Coronary artery (tissue), 2 donors: ENCODE data around the gene DEDD2.

Source experiments
- DNase-seq: peaks from one replicate; pipeline ENCODE4 v3.0.0-alpha.2; 2017; ENCODE audit warnings: low spot score
- H3K27ac ChIP-seq, 2 donors: fragments of 200-600 bp; sonication (generic); one replicate each; pipeline ENCODE4 v1.5.1; 2016 to 2019
- H3K4me3 ChIP-seq: fragments of 200-600 bp; sonication (generic); 2 replicates; pipeline ENCODE4 v1.5.1; 2016; ENCODE audit warnings: mild to moderate bottlenecking, moderate library complexity
- TF ChIP-seq, protein P1 (sequence below): fragments of 200-600 bp; sonication (generic); IDR thresholded peaks from one replicate; pipeline ENCODE4 v1.5.1; 2019; ENCODE audit warnings: antibody characterized with exemption

Gene DEDD2

DNA sequence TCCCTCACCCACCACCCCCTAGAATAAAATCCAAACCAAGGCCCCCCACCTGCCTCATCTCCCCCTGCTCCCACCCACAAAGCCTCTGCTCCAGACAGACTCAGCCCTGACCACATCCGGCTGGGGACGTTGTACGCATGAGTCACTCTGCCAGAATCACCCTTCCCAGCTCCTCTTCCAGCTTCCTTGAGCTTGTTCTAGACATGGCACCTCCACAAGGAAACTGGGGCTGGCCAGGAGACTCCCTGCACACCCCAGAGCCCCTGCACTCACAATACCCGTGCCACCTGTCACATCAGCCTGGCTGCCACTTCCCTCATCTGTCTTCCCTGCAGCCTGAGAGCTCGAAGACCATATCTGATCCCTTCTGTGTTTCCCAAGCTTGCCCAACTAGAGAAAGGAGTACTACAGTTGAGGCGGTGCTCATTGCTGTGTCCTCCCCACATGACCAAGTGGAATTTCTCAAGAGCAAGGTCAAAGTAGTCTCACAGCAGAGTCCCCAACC lies 9.7 kb downstream of the DEDD2 start:
- H3K27ac ChIP-seq, result no peak overlapping the region
- H3K4me3 ChIP-seq, result no peak overlapping the region
- DNase-seq, result no peak
- TF ChIP-seq, protein P1, sequence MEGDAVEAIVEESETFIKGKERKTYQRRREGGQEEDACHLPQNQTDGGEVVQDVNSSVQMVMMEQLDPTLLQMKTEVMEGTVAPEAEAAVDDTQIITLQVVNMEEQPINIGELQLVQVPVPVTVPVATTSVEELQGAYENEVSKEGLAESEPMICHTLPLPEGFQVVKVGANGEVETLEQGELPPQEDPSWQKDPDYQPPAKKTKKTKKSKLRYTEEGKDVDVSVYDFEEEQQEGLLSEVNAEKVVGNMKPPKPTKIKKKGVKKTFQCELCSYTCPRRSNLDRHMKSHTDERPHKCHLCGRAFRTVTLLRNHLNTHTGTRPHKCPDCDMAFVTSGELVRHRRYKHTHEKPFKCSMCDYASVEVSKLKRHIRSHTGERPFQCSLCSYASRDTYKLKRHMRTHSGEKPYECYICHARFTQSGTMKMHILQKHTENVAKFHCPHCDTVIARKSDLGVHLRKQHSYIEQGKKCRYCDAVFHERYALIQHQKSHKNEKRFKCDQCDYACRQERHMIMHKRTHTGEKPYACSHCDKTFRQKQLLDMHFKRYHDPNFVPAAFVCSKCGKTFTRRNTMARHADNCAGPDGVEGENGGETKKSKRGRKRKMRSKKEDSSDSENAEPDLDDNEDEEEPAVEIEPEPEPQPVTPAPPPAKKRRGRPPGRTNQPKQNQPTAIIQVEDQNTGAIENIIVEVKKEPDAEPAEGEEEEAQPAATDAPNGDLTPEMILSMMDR, result no peak

GRCh38 chr19:42206871-42207755 lies 10.4 kb downstream of the DEDD2 start:
- Histone ChIP-seq H3K4me3 (no peak overlapping the region), H3K27ac (no peak overlapping the region)
- TF ChIP-seq, protein P1, result no peak
- DNase-seq, result no peak

DNA sequence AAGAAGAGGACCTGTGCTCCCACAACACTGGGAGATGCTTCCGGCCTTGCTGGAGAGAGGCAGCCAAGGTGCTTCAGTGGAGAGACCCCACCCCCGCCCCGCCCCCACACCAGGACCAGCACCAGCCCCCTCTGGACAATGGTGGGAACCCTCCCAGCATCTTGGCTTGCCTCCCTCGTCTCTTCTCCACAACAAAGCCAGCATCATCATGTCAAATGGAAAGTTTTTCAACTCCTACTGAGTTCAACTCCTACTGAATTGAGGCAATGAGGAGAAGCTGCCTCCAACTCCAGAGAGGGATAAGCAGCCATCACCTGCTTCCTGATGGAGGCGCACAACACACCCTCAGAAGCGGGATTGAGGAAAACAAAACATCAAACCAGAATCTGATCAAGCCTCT lies 12.8 kb downstream of the DEDD2 start:
- no peak overlapping the region for H3K27ac ChIP-seq
- DNase-seq, result no peak
- TF ChIP-seq, protein P1, result no peak
- no peak overlapping the region for H3K4me3 ChIP-seq

- no peak for DNase-seq
- no peak overlapping the region for H3K27ac ChIP-seq
- H3K4me3 ChIP-seq, result no peak overlapping the region
- TF ChIP-seq, protein P1, result no peak
Observed at GRCh38 chr19:42203700-42204099, 13.8 kb downstream of the DEDD2 start.

DNA sequence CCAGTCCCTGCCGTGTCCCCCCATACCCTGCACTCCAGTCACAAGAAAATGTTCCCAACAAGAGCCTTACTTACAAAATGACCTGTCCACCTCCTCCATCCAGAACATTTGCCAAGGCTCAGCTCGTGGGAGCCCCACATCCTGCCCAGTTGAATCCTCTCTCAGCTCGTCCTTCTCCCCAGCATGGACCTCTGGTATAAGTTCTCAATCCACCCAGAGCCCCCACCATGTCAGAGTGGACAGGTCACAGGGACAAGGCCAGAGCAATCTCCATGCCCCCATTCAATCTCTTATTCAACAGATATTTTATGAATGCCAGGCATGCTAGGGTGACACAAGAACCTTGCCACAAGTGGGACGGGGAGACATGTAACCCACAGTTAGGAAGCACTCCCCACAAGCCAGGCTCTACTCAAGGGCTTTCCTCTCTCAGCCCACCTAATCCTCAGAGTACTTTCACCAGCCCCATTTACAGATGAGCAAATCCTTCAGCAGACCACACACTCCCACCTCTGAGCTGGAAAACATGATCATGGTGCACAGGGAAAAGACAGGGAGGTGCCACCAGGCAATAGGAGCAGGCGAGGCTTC lies 15.1 kb downstream of the DEDD2 start:
- no peak for DNase-seq
- peak overlapping the region in 1 of 2 donors; percentile 79 for H3K27ac ChIP-seq
- TF ChIP-seq, protein P1, result no peak
- H3K4me3 ChIP-seq, result no peak overlapping the region

- peak overlapping the region in 1 of 2 donors; percentile 79 for H3K27ac ChIP-seq
- TF ChIP-seq, protein P1, result no peak
- H3K4me3 ChIP-seq, result no peak overlapping the region
- DNase-seq, result no peak
Observed at GRCh38 chr19:42201489-42202289, 15.8 kb downstream of the DEDD2 start.
